NT2/D1 (cell line): ENCODE data around the gene CIBAR2.

ENCODE experiments used
- SUZ12 ChIP-seq: IDR thresholded peaks from 2 replicates; pipeline ENCODE4 v1.6.1; 2011; ENCODE audit not compliant: insufficient read length, insufficient read depth; ENCODE audit errors: extremely low read depth
- ZNF274 ChIP-seq: IDR thresholded peaks from 2 replicates; pipeline ENCODE4 v1.6.1; 2011; ENCODE audit warnings: mild to moderate bottlenecking, low read depth, low read length

- TF ChIP-seq ZNF274, result no peak
- no peak for TF ChIP-seq SUZ12
Measured at GRCh38 chr16:85151079-85151602, 38.9 kb upstream of the CIBAR2 start.
